Spleen (tissue), 7 donors: Measurements from ENCODE around the gene ITIH4.

Experiments
- POLR2AphosphoS5 ChIP-seq, 3 donors: sonication (generic); formaldehyde crosslinking; IDR thresholded peaks; one replicate each; pipeline ENCODE4 v1.5.1; 2017; ENCODE audit warnings: antibody characterized with exemption in 3 of 3
- TF ChIP-seq, protein P1 (sequence below), 11 experiments: fragments of 200-600 bp in 7 of 11; fragments of 450-650 bp in 4 of 11; sonication (generic) in 4 of 11; IDR thresholded peaks in 8 of 11; conservative IDR thresholded peaks in 3 of 11; 1 replicate in 7 of 11; 2 replicates in 4 of 11; pipeline versions ENCODE4 v1.4.0 to v1.8.0; 2016 to 2021; ENCODE audit warnings: antibody characterized with exemption in 11 of 11, inconsistent platforms in 4 of 11, mild to moderate bottlenecking in 1 of 11
- donor health status: DM: no; HTN: no; CAD: no; lungs with moderate emphysema.
- donor health status: DM: no; HTN: no; CAD: no.
- donor health status: DM: no; HTN: no; CAD: no.

DNA sequence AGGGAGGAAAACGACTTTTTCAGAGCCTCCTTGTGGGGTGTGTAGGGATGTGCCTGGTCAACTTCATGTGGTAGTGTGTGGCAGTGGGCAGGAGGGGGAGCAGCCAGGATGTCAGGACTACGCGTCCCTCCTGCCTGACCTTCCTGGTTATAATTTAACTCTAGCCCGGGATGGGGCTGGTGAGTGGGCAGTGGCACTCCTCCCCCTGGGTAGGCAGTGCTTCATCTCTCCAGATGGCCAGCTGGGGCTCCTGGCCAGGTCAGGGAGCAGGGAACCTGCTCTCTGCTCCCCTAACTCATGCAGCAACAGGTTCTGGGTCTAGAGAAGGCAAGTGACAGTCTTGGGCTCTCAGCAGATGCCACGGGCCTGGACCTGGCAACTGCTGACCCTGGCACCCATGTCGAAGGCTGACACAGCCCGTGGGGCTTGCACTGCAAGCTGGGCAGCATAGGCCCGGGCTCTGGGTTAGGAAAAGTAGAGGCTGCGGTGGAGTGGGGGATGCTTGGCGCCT lies 2.6 kb downstream of the ITIH4 start:
- TF ChIP-seq POLR2AphosphoS5 (IDR thresholded peaks at IDR 0.05), result no peak
- TF ChIP-seq, protein P1, sequence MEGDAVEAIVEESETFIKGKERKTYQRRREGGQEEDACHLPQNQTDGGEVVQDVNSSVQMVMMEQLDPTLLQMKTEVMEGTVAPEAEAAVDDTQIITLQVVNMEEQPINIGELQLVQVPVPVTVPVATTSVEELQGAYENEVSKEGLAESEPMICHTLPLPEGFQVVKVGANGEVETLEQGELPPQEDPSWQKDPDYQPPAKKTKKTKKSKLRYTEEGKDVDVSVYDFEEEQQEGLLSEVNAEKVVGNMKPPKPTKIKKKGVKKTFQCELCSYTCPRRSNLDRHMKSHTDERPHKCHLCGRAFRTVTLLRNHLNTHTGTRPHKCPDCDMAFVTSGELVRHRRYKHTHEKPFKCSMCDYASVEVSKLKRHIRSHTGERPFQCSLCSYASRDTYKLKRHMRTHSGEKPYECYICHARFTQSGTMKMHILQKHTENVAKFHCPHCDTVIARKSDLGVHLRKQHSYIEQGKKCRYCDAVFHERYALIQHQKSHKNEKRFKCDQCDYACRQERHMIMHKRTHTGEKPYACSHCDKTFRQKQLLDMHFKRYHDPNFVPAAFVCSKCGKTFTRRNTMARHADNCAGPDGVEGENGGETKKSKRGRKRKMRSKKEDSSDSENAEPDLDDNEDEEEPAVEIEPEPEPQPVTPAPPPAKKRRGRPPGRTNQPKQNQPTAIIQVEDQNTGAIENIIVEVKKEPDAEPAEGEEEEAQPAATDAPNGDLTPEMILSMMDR (IDR thresholded peaks at IDR 0.05 in 8 of 11, conservative IDR thresholded peaks at IDR 0.05 in 3 of 11), result no peak
